GM12892 (cell line): ENCODE measurements around the gene SLCO1A2.

Source experiments
- POLR2A ChIP-seq: IDR thresholded peaks from 2 replicates; pipeline ENCODE4 v1.6.1; 2011; ENCODE audit warnings: low read depth, low read length, control low read depth
- POLR2AphosphoS5 ChIP-seq: IDR thresholded peaks from 2 replicates; pipeline ENCODE4 v1.6.1; 2011; ENCODE audit warnings: low read depth, low read length, control low read depth

DNA sequence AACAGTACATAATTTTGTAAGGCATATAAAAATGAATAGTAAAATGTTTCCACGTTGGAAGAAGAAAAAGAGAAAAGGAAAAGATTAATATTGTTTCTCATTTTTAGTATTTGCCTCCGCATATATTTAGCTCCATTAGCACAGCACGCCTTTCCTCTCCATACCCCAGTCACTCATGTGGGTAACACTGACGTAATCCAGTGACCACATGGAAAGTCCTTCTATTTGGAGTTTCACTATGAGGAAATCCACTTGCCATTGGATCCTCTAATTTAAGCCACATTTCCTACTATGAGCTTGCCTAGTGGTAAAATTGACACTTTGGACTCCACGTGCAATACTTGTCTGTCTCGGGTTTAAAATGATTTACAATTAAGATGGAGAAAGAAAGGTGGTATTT is 5.7 kb upstream of the SLCO1A2 start:
- TF ChIP-seq POLR2A (no peak), POLR2AphosphoS5 (no peak)
